Mucosa of rectum (tissue), 2 donors: ENCODE data around the gene PKD1L1.

Experiments used
- H3K27ac ChIP-seq, 2 donors: one replicate each; pipeline ENCODE4 v1.7.0; 2013; ENCODE audit warnings: inconsistent platforms in 2 of 2, low read depth in 2 of 2, low read length in 2 of 2
- H3K27me3 ChIP-seq, 2 donors: one replicate each; pipeline ENCODE4 v1.7.0; 2013; ENCODE audit warnings: low read length in 2 of 2; ENCODE audit not compliant: control insufficient read depth in 2 of 2, insufficient read depth in 2 of 2
- H3K36me3 ChIP-seq, 2 donors: one replicate each; pipeline ENCODE4 v1.7.0; 2013; ENCODE audit warnings: low read length in 2 of 2; ENCODE audit not compliant: control insufficient read depth in 2 of 2, insufficient read depth in 2 of 2
- H3K4me1 ChIP-seq, 2 donors: one replicate each; pipeline ENCODE4 v1.7.0; 2013; ENCODE audit warnings: low read length in 2 of 2, mild to moderate bottlenecking in 1 of 2; ENCODE audit not compliant: control insufficient read depth in 2 of 2, insufficient read depth in 2 of 2
- H3K4me3 ChIP-seq, 2 donors: one replicate each; pipeline ENCODE4 v1.7.0; 2013; ENCODE audit warnings: low read length in 2 of 2
- H3K9ac ChIP-seq, 2 donors: one replicate each; pipeline ENCODE4 v1.7.0; 2013; ENCODE audit warnings: low read length in 2 of 2, low read depth in 1 of 2, mild to moderate bottlenecking in 1 of 2
- H3K9me3 ChIP-seq, 2 donors: one replicate each; pipeline ENCODE4 v1.7.0; 2013; ENCODE audit warnings: low read length in 2 of 2; ENCODE audit not compliant: control insufficient read depth in 2 of 2
- donor health status: healthy.
- donor health status: Normal muscosa, but diverticular disease.

Gene PKD1L1

GRCh38 chr7:47787249-47788069 is 160.8 kb downstream of the PKD1L1 start:
- H3K9ac ChIP-seq, result no peak overlapping the region
- no peaks in the 10 kb centered on the region for H3K27me3 ChIP-seq
- H3K4me1 ChIP-seq, result no peaks in the 10 kb centered on the region
- H3K27ac ChIP-seq, result no peak overlapping the region
- H3K9me3 ChIP-seq, result no peaks in the 10 kb centered on the region
- H3K36me3 ChIP-seq, result no peaks in the 10 kb centered on the region
- no peak overlapping the region for H3K4me3 ChIP-seq

GRCh38 chr7:47786557-47787248 is 161.6 kb downstream of the PKD1L1 start:
- Histone ChIP-seq H3K4me3 (no peak overlapping the region), H3K9ac (no peak overlapping the region), H3K27me3 (no peaks in the 10 kb centered on the region), H3K4me1 (no peaks in the 10 kb centered on the region), H3K9me3 (no peaks in the 10 kb centered on the region), H3K27ac (peak overlapping the region; percentile 9 to 13), H3K36me3 (no peaks in the 10 kb centered on the region)

- Histone ChIP-seq H3K4me3 (no peak overlapping the region), H3K36me3 (no peaks in the 10 kb centered on the region), H3K9me3 (no peaks in the 10 kb centered on the region), H3K4me1 (no peaks in the 10 kb centered on the region), H3K9ac (no peak overlapping the region), H3K27me3 (no peaks in the 10 kb centered on the region), H3K27ac (peak overlapping the region; percentile 1 to 9)
Observed at GRCh38 chr7:47785923-47786556, 162.2 kb downstream of the PKD1L1 start.

GRCh38 chr7:47783456-47784223 is 164.6 kb downstream of the PKD1L1 start:
- Histone ChIP-seq H3K9ac (no peak overlapping the region), H3K36me3 (no peaks in the 10 kb centered on the region), H3K4me1 (no peaks in the 10 kb centered on the region), H3K27ac (peak overlapping the region in 1 of 2 donors; percentile 27), H3K9me3 (no peaks in the 10 kb centered on the region), H3K27me3 (no peaks in the 10 kb centered on the region), H3K4me3 (no peak overlapping the region)

- Histone ChIP-seq H3K4me1 (no peaks in the 10 kb centered on the region), H3K36me3 (no peaks in the 10 kb centered on the region), H3K9me3 (no peaks in the 10 kb centered on the region), H3K4me3 (no peak overlapping the region), H3K27ac (no peak overlapping the region), H3K27me3 (no peaks in the 10 kb centered on the region), H3K9ac (no peak overlapping the region)
Observed at GRCh38 chr7:47782792-47783191, 165.5 kb downstream of the PKD1L1 start.

- no peaks in the 10 kb centered on the region for H3K36me3 ChIP-seq
- no peak overlapping the region for H3K9ac ChIP-seq
- H3K4me1 ChIP-seq, result no peaks in the 10 kb centered on the region
- no peaks in the 10 kb centered on the region for H3K27me3 ChIP-seq
- no peaks in the 10 kb centered on the region for H3K9me3 ChIP-seq
- no peak overlapping the region for H3K4me3 ChIP-seq
- H3K27ac ChIP-seq, result no peak overlapping the region
Observed at GRCh38 chr7:47782022-47782421, 166.2 kb downstream of the PKD1L1 start.

GRCh38 chr7:47780555-47780954 is 167.7 kb downstream of the PKD1L1 start:
- H3K27ac ChIP-seq, result no peak overlapping the region
- H3K9ac ChIP-seq, result no peak overlapping the region
- H3K4me3 ChIP-seq, result no peak overlapping the region
- H3K27me3 ChIP-seq, result no peaks in the 10 kb centered on the region
- no peaks in the 10 kb centered on the region for H3K4me1 ChIP-seq
- H3K9me3 ChIP-seq, result no peaks in the 10 kb centered on the region
- no peaks in the 10 kb centered on the region for H3K36me3 ChIP-seq

GRCh38 chr7:47779341-47779771 is 168.9 kb downstream of the PKD1L1 start:
- Histone ChIP-seq H3K4me1 (no peaks in the 10 kb centered on the region), H3K36me3 (no peaks in the 10 kb centered on the region), H3K4me3 (no peak overlapping the region), H3K9ac (no peak overlapping the region), H3K27me3 (no peaks in the 10 kb centered on the region), H3K9me3 (no peaks in the 10 kb centered on the region), H3K27ac (no peak overlapping the region)

GRCh38 chr7:47778153-47778661 is 170.1 kb downstream of the PKD1L1 start:
- no peak overlapping the region for H3K27ac ChIP-seq

More at GRCh38 chr7:47778153-47778661, 170.1 kb downstream of the PKD1L1 start:
- Histone ChIP-seq H3K36me3 (no peaks in the 10 kb centered on the region), H3K4me3 (no peak overlapping the region), H3K27me3 (no peaks in the 10 kb centered on the region), H3K4me1 (no peaks in the 10 kb centered on the region), H3K9me3 (no peaks in the 10 kb centered on the region), H3K9ac (no peak overlapping the region)
